NCI-H187 treated with DMSO at 0.1 percent for 48 hours (cell line): ENCODE results near the gene TTC28.

Experiments
- DNase-seq: peaks from one replicate; lab custom pipeline; 2025; lab: John Stamatoyannopoulos, UW

The TTC28 gene

GRCh38 chr22:28441720-28442263 is 237.8 kb downstream of the TTC28 start:
- no peak for DNase-seq

GRCh38 chr22:28440592-28441390 is 238.8 kb downstream of the TTC28 start:
- DNase-seq, result no peak

DNA sequence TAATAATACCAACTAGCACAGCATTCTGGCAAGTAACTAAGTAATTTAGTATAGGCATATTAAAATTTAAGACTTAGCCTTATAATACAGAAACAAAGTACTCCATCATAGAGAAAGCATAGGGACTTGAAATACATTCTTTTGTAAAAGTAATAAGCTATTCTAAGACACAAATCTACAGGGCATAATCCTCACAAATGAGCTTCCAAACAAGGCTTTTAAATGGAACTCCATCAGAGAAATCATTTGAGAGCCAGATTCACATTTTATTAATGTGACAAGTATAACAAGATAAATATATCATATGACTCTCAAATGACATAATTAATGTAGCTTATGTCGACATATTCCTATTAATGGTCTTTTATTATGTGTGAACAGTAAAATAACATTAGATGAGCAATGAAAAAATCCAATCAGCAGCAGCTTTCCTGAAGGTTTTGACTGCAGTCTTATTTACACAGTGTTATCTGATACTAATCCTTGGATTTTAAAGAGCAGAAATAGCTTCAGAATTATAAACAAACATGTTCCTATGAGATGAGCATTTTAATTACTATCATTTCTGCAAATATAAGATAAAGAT is 241.4 kb downstream of the TTC28 start:
- DNase-seq, result no peak

- DNase-seq, result no peak
These were observed 243.7 kb downstream of the TTC28 start for GRCh38 chr22:28435982-28436381.

GRCh38 chr22:28435140-28435768 is 244.4 kb downstream of the TTC28 start:
- DNase-seq, result no peak

DNA sequence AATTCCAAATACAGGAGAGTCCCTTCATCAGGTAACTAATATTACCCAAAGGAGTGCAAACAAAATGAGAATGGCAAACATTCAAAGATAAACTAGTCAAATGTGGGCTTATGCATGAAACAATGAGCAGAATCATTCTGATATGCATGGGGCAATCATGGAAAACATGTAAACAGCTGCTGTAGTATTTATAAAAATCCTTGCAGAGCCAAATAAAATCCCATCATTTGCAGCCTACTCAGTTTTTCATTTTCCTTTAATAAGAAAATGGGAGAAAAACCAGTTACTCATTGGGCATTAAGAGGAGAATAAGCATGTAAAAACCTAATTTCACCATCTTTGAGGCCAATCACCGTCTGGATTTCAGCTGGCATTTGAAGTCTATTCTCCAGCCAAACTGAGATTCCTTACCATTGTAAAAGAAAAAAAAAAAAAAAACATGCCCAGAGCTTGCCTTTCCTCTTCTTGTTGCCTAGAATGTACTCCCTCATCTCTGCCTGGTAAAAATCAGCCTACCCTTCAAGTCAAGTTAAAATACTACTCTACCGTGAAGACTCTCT is 249.1 kb downstream of the TTC28 start:
- DNase-seq, result no peak

DNA sequence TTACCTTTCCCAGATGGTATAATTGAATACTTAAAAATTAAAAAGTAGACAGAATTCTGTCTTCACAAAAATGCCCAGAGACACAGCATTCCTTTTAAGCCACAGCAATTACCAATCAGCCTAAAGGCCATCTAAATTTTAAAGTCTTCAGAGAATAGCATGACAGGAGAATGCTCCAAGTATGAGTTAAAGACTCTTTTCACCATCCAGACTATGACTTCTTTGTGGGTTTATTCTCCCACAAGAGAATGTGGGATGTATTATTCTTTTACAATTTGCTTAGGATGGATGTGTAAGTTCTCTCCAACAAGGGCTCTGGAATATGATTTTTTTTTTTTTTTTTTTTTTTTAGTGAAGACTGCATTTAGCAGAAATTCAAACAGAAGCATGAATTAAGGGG is 249.9 kb downstream of the TTC28 start:
- no peak for DNase-seq

DNA sequence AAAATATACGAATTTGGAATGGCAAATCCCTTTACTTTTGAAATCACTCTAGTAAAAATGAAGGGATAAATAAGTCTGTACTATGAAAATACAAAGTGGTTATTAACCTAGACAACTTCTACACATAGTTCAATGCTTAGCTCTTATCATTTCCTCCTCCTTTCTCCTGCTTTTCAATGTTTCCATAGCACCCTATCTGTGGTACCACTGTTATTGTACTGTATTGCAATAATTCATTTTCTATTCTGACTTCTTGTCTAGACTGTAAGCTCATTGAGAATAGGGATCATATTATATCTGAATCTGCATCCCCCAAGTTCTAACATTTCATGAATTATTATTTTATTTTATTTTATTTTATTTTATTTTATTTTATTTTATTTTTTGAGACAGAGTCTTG is 251.4 kb downstream of the TTC28 start:
- no peak for DNase-seq

DNA sequence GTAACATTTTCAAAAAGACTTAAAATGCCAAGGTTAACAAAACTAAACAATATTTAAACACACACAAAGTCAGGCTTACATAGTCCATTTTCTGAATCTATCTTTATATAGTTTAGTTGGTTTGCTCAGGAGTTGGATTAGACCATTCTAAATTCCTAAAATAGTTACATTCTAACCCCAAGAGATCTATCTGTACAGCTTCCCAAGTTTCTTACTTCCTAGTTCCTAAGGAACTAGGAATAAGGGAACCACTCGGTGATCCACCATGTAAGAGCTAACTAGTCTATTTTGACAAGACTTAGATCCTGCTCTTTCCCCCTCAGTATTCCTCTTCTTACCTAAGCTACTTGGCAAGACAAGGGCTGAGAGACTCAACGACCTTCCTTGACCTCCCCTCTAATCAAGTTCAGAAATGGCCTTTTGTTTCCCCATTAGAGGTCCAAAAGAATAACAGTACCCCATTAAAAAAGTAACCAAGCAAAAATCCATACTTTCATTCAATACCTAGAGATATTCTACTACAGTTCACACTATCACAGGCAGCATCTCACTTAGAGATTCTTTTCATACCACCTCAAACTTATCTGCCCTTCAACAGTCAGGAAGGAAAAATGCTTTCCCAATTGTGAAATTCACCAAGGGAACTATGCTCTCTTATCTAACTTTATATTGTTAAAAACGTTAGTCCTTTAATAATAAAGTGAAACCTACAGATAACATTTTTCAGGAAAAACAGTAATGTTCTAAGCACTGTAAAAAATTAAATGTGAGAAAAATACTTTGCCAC is 253.1 kb downstream of the TTC28 start:
- no peak for DNase-seq

DNA sequence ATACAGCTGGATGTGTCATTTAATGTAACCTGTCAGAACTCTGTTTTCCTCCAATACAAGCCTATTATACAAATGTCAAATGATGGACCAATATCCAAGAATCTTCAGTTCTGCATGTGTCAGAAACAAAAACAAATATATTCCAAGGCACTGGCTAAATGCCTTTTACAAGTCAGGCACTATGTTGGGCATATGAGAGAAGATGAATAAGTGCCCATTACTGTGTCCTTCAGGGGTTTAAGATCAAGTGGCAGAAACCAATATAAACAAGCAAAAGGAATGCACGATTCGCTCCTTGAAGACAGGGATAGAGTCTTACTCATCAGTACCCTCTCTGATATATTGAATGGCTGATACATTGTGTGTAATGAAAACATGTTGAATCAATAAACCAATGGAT is 254.4 kb downstream of the TTC28 start:
- DNase-seq, result no peak

DNA sequence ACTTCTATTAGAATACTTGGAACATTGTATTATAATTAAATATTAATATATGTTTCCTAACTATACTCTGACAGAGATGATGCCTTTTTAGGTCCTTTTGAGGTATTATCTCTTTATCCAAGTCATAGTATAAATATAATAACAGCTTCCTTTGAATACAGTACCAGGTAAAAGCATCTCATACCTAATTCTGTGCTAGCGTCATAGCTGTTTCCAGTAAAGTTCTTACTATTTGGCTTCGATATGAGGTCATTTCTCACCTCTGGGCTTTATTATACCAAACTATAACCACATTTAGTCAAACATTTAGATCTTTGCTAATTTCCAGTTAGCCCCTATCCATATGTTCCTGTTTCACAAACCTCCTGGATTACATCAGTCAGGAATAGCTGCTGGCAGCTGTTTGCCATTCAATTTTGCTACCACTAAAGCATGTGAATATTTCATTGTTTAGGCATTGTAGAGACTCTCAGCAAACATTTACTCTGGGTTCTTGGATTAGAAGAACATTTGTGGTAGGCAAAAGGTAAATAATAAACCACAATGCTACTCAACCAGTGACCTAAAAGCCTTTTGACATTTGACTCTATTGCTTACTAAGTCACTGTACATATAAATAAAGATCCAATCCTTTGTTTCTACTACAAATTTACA is 255.1 kb downstream of the TTC28 start:
- peak; percentile 55 for DNase-seq

- DNase-seq, result no peak
These were observed 259.7 kb downstream of the TTC28 start for GRCh38 chr22:28419919-28420318.

- DNase-seq, result no peak
These were observed 261.6 kb downstream of the TTC28 start for GRCh38 chr22:28418008-28418407.

- DNase-seq, result no peak
These were observed 262.2 kb downstream of the TTC28 start for GRCh38 chr22:28417431-28417830.

GRCh38 chr22:28414913-28415312 is 264.7 kb downstream of the TTC28 start:
- no peak for DNase-seq

GRCh38 chr22:28413612-28414399 is 265.8 kb downstream of the TTC28 start:
- DNase-seq, result no peak

GRCh38 chr22:28412109-28412508 is 267.5 kb downstream of the TTC28 start:
- no peak for DNase-seq

DNA sequence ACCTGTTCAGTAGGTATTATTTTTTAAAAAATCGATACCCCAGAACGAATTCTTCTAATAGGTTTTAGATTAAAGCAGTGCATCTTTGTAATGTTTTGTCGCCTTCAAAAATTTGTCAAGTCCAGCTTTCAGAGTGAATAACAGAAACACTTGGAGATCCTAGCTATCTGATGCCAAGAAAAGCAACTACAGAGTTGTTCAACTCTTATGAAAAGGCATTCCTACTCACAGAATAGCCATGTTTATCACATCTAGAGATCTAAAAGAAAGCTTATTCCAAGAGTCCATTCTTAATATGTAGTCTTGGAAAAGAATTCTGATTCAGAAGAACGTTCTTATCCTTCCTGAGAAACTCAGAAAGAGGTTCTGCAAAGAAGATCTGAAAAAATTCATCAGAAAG is 268.5 kb downstream of the TTC28 start:
- DNase-seq, result no peak

GRCh38 chr22:28410050-28410816 is 269.4 kb downstream of the TTC28 start:
- DNase-seq, result no peak

GRCh38 chr22:28408709-28409108 is 270.9 kb downstream of the TTC28 start:
- no peak for DNase-seq
